ENCODE measurements around the gene SMAD6. TPM values are rescaled to one million over a fixed set of nuclear protein-coding genes. Genes with fewer than 3 reads are reported as not detected.

SMAD6 gene
- total and polyA plus RNA-seq, 3 experiments from 2014 or later = 0.04 to 0.26 TPM; not detected in 1

DNA sequence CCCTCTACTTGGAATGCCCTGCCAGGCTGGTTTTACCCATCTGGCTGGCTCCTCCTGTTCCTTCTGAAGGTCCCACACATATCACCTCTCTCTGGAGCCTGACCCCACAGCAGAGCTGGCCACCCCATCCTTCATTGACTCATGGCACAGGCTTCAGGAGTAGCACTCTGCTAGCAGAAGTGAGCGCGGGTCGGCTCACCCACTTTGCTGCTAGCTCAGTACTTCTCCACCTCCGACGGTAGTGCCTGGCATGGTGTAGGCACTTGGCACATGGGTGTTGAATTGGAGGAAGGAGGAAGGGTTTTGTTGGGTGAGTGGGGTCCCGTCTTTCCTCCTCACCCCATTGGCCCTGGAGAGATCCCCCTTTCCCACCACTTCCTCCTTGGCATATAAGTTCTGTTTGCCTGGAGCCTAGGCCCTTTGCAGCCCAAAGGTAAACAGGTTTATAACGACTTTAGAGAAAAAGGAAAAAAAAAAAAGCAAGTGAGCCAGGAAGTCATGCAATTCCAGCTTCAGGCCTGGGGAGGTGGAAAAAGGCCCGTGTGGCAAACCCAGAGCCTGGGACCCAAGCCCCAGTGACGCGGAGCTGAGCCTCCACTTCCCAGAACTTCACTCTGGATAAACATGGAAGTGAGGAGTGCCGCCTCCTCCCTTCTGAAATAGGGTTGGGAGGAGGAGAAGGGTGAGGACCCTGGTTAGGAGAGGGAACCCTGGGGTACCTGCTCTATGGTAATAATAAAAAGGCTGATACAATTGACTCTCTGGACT lies 35.4 kb downstream of the SMAD6 start:
- ChIA-PET CTCF (no interaction called here), POLR2A (no interaction called here)
- DNase-seq = no peak
- no peak overlapping the region for H3K4me3 Mint-ChIP-seq
- Histone ChIP-seq H3K27ac (ENCODE audit: low read depth, low read length) (no peak overlapping the region), H3K4me3 (ENCODE audit: low read length) (no peak overlapping the region), H3K27me3 (ENCODE audit: insufficient read depth, low read length, poor library complexity, severe bottlenecking) (no peaks in the 10 kb centered on the region), H3K36me3 (ENCODE audit: insufficient read depth, low read length) (no peaks in the 10 kb centered on the region), H3K9me3 (ENCODE audit: low read length) (no peaks in the 10 kb centered on the region), H3K4me1 (ENCODE audit: insufficient read depth, low read length) (no peaks in the 10 kb centered on the region)
- H3K27ac Mint-ChIP-seq = no peak overlapping the region
- no peaks in the 10 kb centered on the region for H3K36me3 Mint-ChIP-seq
- H3K27me3 Mint-ChIP-seq = peaks cover 6 to 7% of the 10 kb centered on the region in 2 donors
- H3K9me3 Mint-ChIP-seq = no peaks in the 10 kb centered on the region
- no peaks in the 10 kb centered on the region for H3K4me1 Mint-ChIP-seq

DNA sequence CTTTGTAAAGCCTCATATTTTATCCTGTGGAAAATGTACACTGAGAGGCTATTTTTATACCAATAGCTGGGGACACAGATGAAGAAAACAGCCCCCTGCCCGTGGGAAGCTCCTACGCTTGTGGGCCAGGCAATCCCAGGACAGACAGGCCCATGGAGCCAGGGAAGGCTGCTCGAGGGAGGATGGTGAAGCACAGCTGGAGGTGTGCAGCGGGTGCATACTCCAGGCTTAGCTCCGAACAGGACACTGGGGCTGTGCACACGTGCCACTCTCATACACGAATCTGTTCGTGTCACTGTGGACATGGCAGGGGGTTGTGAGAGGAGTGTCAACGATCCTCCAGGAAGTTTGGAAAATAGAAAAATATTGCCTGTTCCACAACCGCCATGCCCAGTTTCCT lies 36.1 kb downstream of the SMAD6 start:
- Mint-ChIP-seq H3K4me3 (no peak overlapping the region), H3K9me3 (no peaks in the 10 kb centered on the region), H3K4me1 (no peaks in the 10 kb centered on the region), H3K36me3 (no peaks in the 10 kb centered on the region), H3K27ac (no peak overlapping the region), H3K27me3 (peaks cover 6 to 7% of the 10 kb centered on the region in 2 donors)
- Histone ChIP-seq H3K9me3 (ENCODE audit: low read length) (no peaks in the 10 kb centered on the region), H3K36me3 (ENCODE audit: insufficient read depth, low read length) (no peaks in the 10 kb centered on the region), H3K27me3 (ENCODE audit: insufficient read depth, low read length, poor library complexity, severe bottlenecking) (no peaks in the 10 kb centered on the region), H3K4me1 (ENCODE audit: insufficient read depth, low read length) (no peaks in the 10 kb centered on the region), H3K4me3 (ENCODE audit: low read length) (no peak overlapping the region), H3K27ac (ENCODE audit: low read depth, low read length) (no peak overlapping the region)
- POLR2A ChIA-PET = no interaction called here
- CTCF ChIA-PET = no interaction called here
- no peak for DNase-seq

DNA sequence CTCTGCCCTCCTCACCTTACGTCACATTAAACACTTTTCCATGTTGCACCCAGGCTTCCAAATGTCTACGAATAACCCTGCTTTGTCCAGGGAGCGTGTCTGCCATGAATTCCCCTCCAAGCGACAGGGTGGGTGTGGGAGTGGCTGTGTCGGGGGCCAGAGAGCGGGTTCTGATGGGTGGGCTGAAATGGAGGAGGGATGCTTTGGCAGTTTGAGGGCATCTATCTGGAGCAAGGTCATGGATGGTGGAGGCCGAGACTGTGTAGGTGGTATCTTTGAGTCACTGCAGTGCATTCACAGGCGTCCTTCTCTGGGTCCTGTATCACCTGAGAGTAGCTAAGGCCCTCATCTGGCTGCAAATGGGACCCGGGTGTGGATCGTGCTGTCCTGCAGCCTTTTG lies 36.6 kb downstream of the SMAD6 start:
- Histone ChIP-seq H3K27me3 (ENCODE audit: insufficient read depth, low read length, poor library complexity, severe bottlenecking) (no peaks in the 10 kb centered on the region), H3K27ac (ENCODE audit: low read depth, low read length) (no peak overlapping the region), H3K4me3 (ENCODE audit: low read length) (no peak overlapping the region), H3K9me3 (ENCODE audit: low read length) (no peaks in the 10 kb centered on the region), H3K4me1 (ENCODE audit: insufficient read depth, low read length) (no peaks in the 10 kb centered on the region), H3K36me3 (ENCODE audit: insufficient read depth, low read length) (no peaks in the 10 kb centered on the region)
- CTCF ChIA-PET = no interaction called here
- H3K4me3 Mint-ChIP-seq = no peak overlapping the region
- H3K4me1 Mint-ChIP-seq = no peaks in the 10 kb centered on the region
- POLR2A ChIA-PET = no interaction called here
- H3K27ac Mint-ChIP-seq = no peak overlapping the region
- peaks cover 6 to 7% of the 10 kb centered on the region in 2 donors for H3K27me3 Mint-ChIP-seq
- DNase-seq = no peak
- H3K9me3 Mint-ChIP-seq = no peaks in the 10 kb centered on the region
- H3K36me3 Mint-ChIP-seq = no peaks in the 10 kb centered on the region

DNA sequence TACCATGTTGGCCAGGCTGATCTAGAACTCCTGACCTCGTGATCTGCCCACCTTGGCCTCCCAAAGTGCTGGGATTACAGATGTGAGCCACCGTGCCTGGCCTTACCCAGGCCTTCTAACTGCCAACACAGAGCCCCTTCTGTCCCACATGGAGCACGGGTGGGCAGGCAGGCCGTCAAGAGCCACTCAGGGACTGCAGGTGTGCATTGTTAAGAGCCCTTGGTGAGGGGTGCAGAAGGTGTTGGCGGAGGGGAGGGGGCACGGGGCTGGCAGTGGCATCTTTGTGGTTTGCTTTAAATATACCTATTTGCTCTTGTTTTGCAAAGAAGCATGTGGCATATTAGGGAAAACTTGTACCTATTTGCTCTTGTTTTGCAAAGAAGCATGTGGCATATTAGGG lies 37.3 kb downstream of the SMAD6 start:
- no peaks in the 10 kb centered on the region for H3K9me3 ChIP-seq (ENCODE audit: low read length)
- H3K4me1 ChIP-seq (ENCODE audit: insufficient read depth, low read length) = no peaks in the 10 kb centered on the region
- Mint-ChIP-seq H3K27ac (no peak overlapping the region), H3K27me3 (peaks cover 6 to 9% of the 10 kb centered on the region in 2 donors), H3K36me3 (no peaks in the 10 kb centered on the region), H3K4me3 (no peak overlapping the region), H3K9me3 (no peaks in the 10 kb centered on the region), H3K4me1 (no peaks in the 10 kb centered on the region)
- no peak overlapping the region for H3K27ac ChIP-seq (ENCODE audit: low read depth, low read length)
- DNase-seq = no peak
- H3K36me3 ChIP-seq (ENCODE audit: insufficient read depth, low read length) = no peaks in the 10 kb centered on the region
- POLR2A ChIA-PET = no interaction called here
- CTCF ChIA-PET = no interaction called here
- H3K4me3 ChIP-seq (ENCODE audit: low read length) = no peak overlapping the region
- no peaks in the 10 kb centered on the region for H3K27me3 ChIP-seq (ENCODE audit: insufficient read depth, low read length, poor library complexity, severe bottlenecking)

DNA sequence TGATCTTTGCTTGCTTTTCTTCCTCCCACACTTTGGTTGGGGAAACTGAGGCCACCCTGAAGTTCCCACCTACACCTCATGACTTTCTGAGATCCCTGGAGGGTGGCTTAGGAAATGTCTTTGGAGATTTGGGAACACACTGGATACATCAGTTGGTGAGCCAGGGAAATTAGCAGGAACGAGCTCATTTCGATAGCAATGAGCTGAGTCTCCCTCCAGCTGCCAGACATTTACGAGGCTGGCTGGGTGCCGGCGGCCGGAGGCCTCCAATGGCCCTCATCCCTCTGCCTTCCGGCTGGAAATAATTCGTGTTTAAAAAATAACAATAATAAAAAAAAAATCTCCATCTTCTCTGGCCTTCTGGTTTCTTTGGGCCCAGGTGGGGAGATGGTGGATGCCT lies 38.8 kb downstream of the SMAD6 start:
- no peaks in the 10 kb centered on the region for H3K36me3 Mint-ChIP-seq
- POLR2A ChIA-PET = no interaction called here
- Histone ChIP-seq H3K27ac (ENCODE audit: low read depth, low read length) (no peak overlapping the region), H3K36me3 (ENCODE audit: insufficient read depth, low read length) (no peaks in the 10 kb centered on the region), H3K27me3 (ENCODE audit: insufficient read depth, low read length, poor library complexity, severe bottlenecking) (no peaks in the 10 kb centered on the region), H3K4me1 (ENCODE audit: insufficient read depth, low read length) (no peaks in the 10 kb centered on the region), H3K9me3 (ENCODE audit: low read length) (no peaks in the 10 kb centered on the region), H3K4me3 (ENCODE audit: low read length) (no peak overlapping the region)
- H3K27ac Mint-ChIP-seq = no peak overlapping the region
- no peaks in the 10 kb centered on the region for H3K9me3 Mint-ChIP-seq
- no peaks in the 10 kb centered on the region for H3K4me1 Mint-ChIP-seq
- H3K27me3 Mint-ChIP-seq = peaks cover 5% of the 10 kb centered on the region in 2 donors
- CTCF ChIA-PET = no interaction called here
- DNase-seq = no peak
- no peak overlapping the region for H3K4me3 Mint-ChIP-seq

DNA sequence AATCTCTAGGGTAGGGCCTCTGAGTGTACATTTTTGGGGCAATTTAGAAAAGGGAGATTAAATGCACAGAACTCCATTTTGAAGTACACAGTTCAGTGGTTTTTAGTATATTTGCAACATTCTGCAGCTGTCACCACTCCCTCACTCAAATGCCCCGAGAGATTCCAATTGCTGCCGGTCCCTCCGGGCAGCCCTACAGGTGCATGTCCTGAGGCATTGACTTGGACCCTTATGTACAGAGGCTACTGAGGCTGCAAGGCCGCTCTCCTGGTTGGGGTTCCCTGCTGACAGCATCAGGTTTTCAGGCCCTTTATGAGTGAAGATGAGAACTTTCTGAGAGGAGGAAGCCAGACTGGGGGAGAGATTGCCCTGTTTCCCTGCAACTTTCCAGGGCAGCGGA lies 39.6 kb downstream of the SMAD6 start:
- no peaks in the 10 kb centered on the region for H3K9me3 Mint-ChIP-seq

DNA sequence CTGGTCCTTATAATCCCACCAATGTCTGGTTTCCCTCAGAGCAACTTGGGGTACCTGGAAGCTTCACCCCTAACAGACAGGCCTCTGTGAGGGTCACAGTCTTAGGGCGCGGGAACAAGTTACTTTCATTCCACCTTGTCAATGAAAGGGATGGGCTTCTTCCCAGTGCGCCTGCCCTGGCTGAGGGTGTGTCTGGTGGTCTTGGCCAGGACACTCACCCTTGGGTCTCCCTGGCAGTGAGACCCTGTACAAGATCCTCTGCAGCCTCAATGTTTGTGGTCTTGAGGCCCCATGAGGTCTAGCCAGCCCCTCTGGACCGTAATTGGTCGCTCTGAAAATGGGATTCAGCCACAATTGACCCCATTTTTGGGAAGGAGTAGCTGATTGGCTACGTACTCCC lies 40.2 kb downstream of the SMAD6 start:
- no peaks in the 10 kb centered on the region for H3K9me3 Mint-ChIP-seq
- CTCF ChIA-PET = no interaction called here
- Histone ChIP-seq H3K27ac (ENCODE audit: low read depth, low read length) (no peak overlapping the region), H3K4me3 (ENCODE audit: low read length) (no peak overlapping the region), H3K27me3 (ENCODE audit: insufficient read depth, low read length, poor library complexity, severe bottlenecking) (no peaks in the 10 kb centered on the region), H3K36me3 (ENCODE audit: insufficient read depth, low read length) (no peaks in the 10 kb centered on the region), H3K4me1 (ENCODE audit: insufficient read depth, low read length) (no peaks in the 10 kb centered on the region), H3K9me3 (ENCODE audit: low read length) (no peaks in the 10 kb centered on the region)
- H3K27ac Mint-ChIP-seq = no peak overlapping the region
- no peak for DNase-seq
- no peaks in the 10 kb centered on the region for H3K36me3 Mint-ChIP-seq
- no peaks in the 10 kb centered on the region for H3K4me1 Mint-ChIP-seq
- POLR2A ChIA-PET = no interaction called here
- peaks cover 5% of the 10 kb centered on the region in 2 donors for H3K27me3 Mint-ChIP-seq
- H3K4me3 Mint-ChIP-seq = no peak overlapping the region

More for the DNA sequence above, 39.6 kb downstream of the SMAD6 start:
- Mint-ChIP-seq H3K4me1 (no peaks in the 10 kb centered on the region), H3K27ac (no peak overlapping the region), H3K36me3 (no peaks in the 10 kb centered on the region), H3K4me3 (no peak overlapping the region), H3K27me3 (peaks cover 5% of the 10 kb centered on the region in 2 donors)
- DNase-seq = no peak
- H3K36me3 ChIP-seq (ENCODE audit: insufficient read depth, low read length) = no peaks in the 10 kb centered on the region
- no peaks in the 10 kb centered on the region for H3K27me3 ChIP-seq (ENCODE audit: insufficient read depth, low read length, poor library complexity, severe bottlenecking)
- H3K4me1 ChIP-seq (ENCODE audit: insufficient read depth, low read length) = no peaks in the 10 kb centered on the region
- no peak overlapping the region for H3K4me3 ChIP-seq (ENCODE audit: low read length)
- H3K9me3 ChIP-seq (ENCODE audit: low read length) = no peaks in the 10 kb centered on the region
- POLR2A ChIA-PET = no interaction called here
- CTCF ChIA-PET = no interaction called here
- H3K27ac ChIP-seq (ENCODE audit: low read depth, low read length) = no peak overlapping the region

DNA sequence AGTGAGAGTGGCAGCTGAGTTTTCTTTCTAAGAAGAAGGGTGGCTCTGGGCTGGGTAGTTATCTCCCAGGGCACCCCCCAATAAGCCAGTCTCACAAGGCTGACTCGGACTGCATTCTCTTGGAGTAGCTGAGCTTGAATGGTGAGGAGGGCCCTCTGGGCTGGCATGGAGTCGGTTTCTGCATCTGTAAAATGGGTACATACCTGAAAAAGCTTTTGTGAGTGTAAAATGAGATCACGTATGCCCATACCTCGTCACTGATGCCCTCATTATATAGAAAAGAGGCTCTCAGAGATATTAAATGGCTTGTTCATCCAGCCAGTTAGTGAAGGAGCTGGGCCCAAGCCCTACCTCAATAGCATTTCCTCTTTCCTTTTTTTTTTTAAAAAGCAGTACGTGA lies 41.2 kb downstream of the SMAD6 start:
- H3K27me3 ChIP-seq (ENCODE audit: insufficient read depth, low read length, poor library complexity, severe bottlenecking) = no peaks in the 10 kb centered on the region
- no peaks in the 10 kb centered on the region for H3K9me3 ChIP-seq (ENCODE audit: low read length)
- Mint-ChIP-seq H3K4me1 (no peaks in the 10 kb centered on the region), H3K27me3 (peaks cover 5% of the 10 kb centered on the region in 2 donors), H3K27ac (no peak overlapping the region), H3K9me3 (no peaks in the 10 kb centered on the region), H3K36me3 (no peaks in the 10 kb centered on the region), H3K4me3 (no peak overlapping the region)
- no peak overlapping the region for H3K4me3 ChIP-seq (ENCODE audit: low read length)
- CTCF ChIA-PET = no interaction called here
- DNase-seq = no peak
- no peaks in the 10 kb centered on the region for H3K36me3 ChIP-seq (ENCODE audit: insufficient read depth, low read length)
- POLR2A ChIA-PET = no interaction called here
- H3K27ac ChIP-seq (ENCODE audit: low read depth, low read length) = no peak overlapping the region
- no peaks in the 10 kb centered on the region for H3K4me1 ChIP-seq (ENCODE audit: insufficient read depth, low read length)
